CD4-positive, alpha-beta T cell treated with Interferon alpha-2 for 1 hour (primary cell): ENCODE results near the gene ZP4.

Experiments
- DNase-seq, 2 donors: peaks; one replicate each; pipeline ENCODE4 v3.0.0-alpha.2; 2020 to 2022

The ZP4 gene

DNA sequence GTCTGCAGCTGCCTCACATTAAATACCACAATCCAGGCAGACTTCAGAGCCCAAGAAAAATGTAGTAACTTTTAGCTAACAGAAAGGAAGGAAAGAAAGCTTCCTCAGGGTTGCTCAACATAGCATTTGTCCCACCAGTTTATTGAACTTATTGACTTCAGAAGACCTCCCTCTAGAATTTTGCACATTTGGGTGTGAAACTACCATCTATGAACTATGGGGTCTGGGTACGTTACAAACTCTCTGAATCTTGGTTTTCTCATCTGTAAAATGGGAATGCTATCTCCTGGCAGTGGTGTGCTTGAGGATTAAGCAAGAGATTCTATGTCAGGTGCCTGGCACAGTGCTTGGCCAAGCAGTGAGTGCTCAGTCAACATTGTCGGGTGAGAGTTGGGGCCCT is at the start of gene ZP4:
Gene ZP4, minus strand, starts transcription at position 101 of the 400 bp plus-strand sequence. CDS start 287 bp downstream, outside the sequence.
- DNase-seq: no peak

DNA sequence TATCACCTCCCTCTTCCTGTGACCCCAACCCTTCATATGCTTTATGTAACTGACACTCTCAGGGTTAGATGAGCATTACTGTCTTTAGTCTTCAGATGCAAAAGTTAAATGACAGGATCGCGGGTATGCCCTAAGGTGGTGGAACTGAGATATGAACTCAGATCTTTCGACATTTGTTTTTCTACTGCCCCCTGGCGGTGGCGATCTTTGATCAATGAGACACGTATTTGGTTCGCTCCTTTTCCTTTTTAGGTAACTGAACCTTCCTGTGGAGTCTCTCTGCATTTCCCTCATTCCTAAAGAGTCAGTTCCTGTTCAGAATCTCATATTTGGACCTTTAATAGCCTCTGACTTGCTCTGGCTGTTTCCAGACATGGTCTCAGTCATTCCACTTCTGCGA is 47.8 kb upstream of the ZP4 start:
- no peak for DNase-seq

GRCh38 chr1:237938068-237938467 is 47.3 kb upstream of the ZP4 start:
- DNase-seq: no peak

DNA sequence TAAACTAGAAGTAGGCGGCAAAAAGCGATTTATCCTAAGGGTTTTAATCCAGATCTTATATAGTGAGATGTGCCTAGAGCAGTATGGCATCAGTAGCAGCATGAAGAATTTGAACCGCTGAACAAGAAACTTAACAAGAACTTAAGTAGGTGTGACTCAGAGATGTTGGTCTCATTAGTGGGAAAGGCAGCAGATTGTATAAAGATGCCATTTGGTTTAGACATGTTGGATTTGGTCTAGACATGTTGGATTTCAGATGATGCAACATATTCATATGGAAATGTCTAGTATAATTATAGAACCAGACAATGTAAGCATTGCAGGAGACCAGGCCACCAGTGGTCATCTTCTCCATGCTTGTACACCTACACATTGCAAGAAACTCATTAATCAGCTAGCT is 42.1 kb upstream of the ZP4 start:
- no peak for DNase-seq

DNA sequence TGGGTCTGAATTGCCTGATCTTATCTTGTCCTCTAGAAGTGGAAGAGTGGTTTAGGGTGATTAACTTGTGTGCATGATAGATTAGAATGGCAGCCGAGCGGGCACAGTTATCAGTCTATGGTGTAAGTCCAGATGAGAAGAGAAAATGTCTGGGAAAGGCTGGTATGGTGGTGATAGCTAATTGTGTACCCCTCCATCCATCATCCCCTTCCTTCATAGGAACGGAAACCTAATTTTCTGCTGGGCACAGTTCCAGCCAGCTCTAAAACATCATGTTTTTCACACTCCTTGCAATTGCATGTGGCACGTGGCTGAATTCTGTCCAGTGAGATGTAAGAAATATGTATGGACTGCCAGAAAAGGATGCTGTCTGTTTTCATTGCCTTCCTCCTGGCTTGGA is 40.9 kb upstream of the ZP4 start:
- no peak for DNase-seq

GRCh38 chr1:237927198-237927597 is 36.5 kb upstream of the ZP4 start:
- DNase-seq: no peak

DNA sequence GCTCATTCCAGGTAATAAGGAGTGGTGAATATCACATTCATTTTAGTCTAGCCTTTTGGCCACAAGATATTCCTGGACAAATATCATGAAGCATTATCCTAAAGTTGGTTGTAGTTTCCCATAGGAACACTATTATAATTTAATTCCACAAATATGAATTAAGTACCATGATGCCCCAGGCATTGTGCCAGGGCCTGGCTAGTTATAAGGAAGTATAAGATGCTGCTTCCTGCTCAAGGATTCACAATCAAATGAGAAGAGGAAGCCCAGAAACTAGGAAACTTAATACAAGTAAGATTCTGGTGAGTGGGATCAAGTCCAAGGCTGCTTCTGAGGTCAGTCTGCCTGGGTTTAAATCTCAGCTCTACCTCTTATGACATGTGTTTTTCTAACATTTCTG is 30.6 kb upstream of the ZP4 start:
- no peak for DNase-seq

DNA sequence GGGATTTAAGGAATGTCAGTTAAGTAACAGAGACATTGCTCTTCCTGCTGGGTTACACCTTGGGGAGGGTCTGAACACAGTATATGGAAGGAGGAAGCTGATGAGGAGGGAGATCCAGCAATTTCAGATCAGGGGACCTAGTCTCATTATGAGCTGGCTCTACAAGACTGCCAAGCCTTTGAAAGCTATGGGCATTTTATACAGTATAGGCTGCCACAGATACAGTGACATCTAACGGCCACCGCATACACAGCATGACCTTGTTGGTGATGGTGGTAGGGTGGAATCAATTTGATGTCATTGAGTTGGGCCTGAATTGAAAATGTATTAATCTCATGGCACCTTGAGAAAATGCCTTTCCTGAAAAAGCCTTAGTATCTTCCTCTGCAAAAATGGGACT is 22.6 kb upstream of the ZP4 start:
- no peak for DNase-seq

DNA sequence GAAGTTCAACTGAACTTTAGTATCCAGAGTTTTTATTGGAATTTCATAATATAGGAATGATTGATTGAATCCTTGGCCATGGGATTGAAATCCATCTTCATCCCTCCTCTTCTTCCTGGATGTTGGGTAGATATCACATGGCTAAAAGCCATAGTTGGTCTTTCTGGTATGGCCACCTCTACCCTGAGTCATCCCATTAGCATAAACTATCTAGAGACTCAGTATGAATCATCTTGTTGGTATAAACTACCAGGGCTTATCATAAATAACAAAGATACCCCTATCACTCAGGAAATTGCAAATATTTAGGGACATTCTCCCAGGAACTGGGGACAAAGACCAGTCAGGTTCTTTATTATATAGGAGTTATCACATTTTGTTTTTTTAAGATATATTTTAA is 21.2 kb upstream of the ZP4 start:
- DNase-seq: no peak

DNA sequence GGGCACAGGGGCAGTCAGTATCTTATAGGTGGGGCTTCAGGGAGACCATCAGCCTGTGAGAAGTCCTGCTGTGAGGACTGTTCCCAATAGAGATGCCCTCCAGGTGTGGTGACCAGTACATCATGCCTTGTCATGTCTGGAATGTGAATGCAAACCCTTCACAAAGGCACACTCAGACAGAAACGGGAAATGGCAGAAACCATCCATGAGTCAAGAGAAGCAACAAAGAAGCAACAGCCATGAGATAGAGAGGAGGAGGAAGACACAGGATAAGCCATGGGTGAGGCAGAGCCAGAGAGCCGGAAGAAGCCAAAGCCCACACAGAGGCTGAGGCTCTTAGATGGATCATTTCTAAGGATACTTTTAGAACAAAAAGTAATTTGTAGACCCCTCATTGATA is 20.1 kb upstream of the ZP4 start:
- DNase-seq: no peak

DNA sequence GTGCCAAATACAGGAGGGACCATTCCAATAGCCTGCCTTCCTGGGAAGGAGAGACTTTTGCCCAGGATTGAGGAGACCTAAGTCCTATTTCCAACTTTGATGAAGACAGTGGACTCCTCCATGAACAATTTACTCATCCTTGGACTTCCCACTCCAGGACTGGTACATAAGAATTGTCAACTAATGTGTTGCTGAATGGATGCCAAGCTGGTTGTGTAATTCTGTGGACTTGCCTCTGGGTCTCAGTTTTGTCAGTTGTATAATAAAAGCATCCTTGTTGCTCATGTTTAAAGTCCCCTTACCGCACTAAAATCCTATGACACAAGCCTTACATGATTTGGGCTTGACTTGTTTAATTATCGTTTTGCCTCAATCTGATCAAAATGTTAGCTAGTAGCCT is 13.2 kb upstream of the ZP4 start:
- DNase-seq: no peak

- DNase-seq: no peak
These were observed 12.4 kb upstream of the ZP4 start for GRCh38 chr1:237902960-237903743.

DNA sequence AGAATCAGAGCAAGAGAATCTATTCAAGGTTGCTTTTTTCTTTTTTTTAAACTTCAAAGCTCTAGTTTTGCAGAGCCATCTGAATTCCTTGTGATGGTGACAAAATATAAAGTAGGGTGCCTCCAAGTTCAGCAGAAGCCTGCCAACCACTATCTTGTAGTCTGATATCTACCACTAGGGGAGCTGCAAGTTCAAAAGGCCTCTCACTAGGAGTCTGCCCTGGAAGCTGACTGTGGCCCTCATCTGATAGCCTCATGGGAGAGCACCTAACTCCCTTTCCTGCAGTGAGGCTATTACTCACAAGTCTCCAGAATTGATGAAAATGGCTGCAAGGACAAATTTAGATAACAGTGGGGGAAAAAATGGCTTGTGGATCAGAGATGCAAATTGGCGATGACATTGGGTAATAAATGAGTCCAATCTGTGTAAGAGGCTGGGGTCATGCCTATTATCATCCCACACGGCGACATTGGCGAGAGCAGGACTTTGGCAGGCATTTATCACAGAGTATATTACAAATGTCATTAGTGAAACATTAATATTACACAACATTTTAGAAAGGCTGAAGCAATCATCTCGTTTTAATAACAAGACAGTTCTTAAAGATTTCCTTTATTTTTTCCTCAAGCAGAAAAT is 10.7 kb upstream of the ZP4 start:
- no peak for DNase-seq

DNA sequence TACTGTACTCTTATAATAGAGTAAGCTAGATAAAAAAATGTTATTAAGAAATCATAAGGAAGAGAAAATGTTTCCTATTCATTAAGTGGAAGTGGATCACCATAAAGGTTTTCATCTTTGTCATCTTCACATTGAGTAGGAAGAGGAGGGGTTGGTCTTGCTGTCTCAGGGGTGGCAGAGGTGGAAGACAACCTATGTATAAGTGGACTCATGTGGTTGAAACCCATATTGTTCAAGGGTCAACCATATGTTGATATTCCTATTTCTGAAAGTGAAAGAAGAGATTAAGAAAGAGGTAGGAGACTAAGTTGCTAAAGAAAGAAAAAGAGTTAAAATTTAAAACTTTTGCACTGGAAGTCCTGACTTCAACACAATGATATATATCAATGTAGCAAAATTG is 4.9 kb upstream of the ZP4 start:
- DNase-seq: no peak

- no peak for DNase-seq
These were observed 3.4 kb upstream of the ZP4 start for GRCh38 chr1:237894131-237894530.

DNA sequence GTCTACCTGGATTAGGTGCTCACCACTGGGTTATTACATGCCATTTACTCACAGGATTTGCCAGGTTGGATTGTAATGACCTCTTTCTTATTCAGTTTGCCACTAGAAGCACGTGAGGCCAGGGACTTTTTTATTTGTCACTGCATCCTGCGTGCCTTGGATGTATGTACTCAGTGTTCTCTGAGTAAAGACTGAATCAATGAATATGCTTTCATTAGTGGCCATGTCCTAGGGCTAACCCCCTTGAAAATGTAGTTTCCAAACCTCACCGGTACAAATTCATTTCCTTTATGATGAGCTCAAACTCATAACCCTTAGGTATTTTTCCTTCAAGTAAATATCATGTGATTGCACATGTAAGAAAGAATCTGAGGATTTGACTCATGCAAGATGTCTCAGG is 1.3 kb upstream of the ZP4 start:
- no peak for DNase-seq

- no peak for DNase-seq
These were observed 544 bp upstream of the ZP4 start for GRCh38 chr1:237891266-237891665.

GRCh38 chr1:237890416-237890815 is 306 bp downstream of the ZP4 start:
- no peak for DNase-seq

DNA sequence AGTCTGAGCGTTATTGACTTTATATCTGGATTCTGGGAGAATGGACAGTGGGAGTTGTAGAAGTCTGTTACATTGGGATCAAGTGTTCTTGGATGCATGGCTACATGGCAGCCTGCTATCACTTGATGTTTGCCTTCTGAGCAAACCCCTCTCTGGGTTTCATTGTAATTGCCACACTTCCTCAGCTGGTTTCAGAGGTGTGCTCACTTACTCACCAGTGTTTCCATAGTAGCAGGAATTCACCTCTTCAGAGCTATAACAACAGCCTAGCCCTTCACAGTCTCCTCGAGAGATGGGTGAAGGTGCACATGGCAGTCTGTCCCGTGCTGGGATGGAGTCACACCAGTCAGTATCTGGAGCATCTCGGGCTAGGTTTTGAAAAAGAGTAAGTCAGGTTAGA is 2.6 kb downstream of the ZP4 start:
- no peak for DNase-seq

- DNase-seq: no peak
These were observed 3.2 kb downstream of the ZP4 start for GRCh38 chr1:237887542-237887941.

DNA sequence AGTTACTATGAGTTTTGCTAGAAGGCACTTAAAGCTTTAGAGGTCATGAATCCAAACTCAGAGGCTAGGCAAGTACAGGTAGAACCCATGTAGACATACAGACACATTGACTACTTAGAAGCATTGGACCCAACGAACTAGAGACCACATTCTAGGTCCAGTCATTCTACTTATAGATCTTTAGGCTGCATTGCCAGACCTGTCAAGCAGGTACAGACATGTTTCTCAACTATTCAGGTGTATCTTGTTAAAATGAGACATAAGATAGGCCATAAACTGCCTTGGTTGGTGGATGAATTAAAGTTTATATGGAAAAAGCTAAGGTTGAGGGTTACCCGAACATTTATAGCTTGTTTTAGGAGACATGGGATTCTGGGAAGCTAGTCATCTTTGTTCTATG is 6.5 kb downstream of the ZP4 start:
- no peak for DNase-seq

- DNase-seq: no peak
These were observed 11.5 kb downstream of the ZP4 start for GRCh38 chr1:237879195-237879594.

GRCh38 chr1:237878406-237878805 is 12.3 kb downstream of the ZP4 start:
- DNase-seq: no peak

DNA sequence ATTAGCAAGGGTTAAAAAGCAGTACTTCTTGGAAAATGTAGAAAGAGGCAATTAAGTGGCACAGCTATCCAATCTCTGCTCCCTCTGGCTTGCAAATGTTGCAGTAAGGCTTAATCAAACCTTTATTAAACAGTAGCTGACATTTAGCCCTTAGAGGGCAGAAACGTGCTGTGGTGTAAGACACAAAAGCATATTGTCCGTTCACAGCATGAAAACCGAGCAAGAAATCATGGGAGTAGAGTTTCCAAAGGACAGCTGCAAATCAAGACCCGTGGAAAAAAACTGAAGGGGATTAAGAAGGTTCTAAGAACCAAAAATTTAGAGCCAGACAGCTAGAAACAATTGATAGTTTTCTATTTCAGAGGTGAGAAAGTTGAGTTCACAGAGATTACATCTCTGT is 13.1 kb downstream of the ZP4 start:
- no peak for DNase-seq

- DNase-seq: no peak
These were observed 15.4 kb downstream of the ZP4 start for GRCh38 chr1:237875291-237875690.
